A673 (cell line): ENCODE results near the gene ETFDH.

ENCODE experiments used
- EZH2 ChIP-seq: fragments of 200-600 bp; sonication (generic); IDR thresholded peaks from 2 replicates; pipeline ENCODE4 v1.6.1; 2017; ENCODE audit warnings: borderline replicate concordance, low read depth, mild to moderate bottlenecking, mixed read lengths, antibody characterized with exemption, low read length; ENCODE audit not compliant: poor library complexity, severe bottlenecking
- TF ChIP-seq, protein P1 (sequence below): fragments of 300-800, 200-600 bp; sonication (generic); conservative IDR thresholded peaks from 2 replicates; pipeline ENCODE4 v1.5.1; 2017; ENCODE audit warnings: low read depth, mild to moderate bottlenecking, antibody characterized with exemption, low read length, moderate library complexity, mixed read lengths

DNA sequence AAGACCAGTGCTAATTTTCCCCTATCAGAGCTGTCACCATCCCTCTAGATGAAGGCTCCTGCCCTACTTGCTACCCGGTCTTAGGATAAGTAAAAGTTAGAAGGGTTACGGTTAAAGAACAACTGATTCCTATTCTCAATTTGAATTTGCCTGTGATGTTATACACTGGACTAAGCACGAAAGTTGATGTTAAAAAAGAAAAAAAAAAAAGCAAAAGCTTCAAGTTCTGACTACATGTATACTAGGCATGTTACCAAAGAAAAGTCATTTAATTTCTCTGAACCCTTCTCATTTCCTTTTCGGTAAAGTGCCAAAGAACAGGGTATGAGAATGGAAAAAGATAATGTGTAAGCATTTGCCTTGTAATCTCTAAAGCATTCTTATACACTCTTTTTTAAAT lies 52.5 kb downstream of the ETFDH start:
- TF ChIP-seq, protein P1, sequence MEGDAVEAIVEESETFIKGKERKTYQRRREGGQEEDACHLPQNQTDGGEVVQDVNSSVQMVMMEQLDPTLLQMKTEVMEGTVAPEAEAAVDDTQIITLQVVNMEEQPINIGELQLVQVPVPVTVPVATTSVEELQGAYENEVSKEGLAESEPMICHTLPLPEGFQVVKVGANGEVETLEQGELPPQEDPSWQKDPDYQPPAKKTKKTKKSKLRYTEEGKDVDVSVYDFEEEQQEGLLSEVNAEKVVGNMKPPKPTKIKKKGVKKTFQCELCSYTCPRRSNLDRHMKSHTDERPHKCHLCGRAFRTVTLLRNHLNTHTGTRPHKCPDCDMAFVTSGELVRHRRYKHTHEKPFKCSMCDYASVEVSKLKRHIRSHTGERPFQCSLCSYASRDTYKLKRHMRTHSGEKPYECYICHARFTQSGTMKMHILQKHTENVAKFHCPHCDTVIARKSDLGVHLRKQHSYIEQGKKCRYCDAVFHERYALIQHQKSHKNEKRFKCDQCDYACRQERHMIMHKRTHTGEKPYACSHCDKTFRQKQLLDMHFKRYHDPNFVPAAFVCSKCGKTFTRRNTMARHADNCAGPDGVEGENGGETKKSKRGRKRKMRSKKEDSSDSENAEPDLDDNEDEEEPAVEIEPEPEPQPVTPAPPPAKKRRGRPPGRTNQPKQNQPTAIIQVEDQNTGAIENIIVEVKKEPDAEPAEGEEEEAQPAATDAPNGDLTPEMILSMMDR = no peak
- TF ChIP-seq EZH2 = no peak
